Sigmoid colon (tissue), 4 donors: ENCODE results near the gene TPRA1.

Source experiments
- EP300 ChIP-seq, 4 donors: sonication (generic); formaldehyde crosslinking; IDR thresholded peaks; one replicate each; pipeline ENCODE4 v1.6.1; 2017; ENCODE audit warnings: antibody characterized with exemption in 4 of 4
- POLR2A ChIP-seq, 2 donors: fragments of 450-650 bp; IDR thresholded peaks; one replicate each; pipeline ENCODE4 v1.6.1; 2016; ENCODE audit warnings: antibody characterized with exemption in 2 of 2, mild to moderate bottlenecking in 2 of 2, moderate library complexity in 2 of 2
- POLR2AphosphoS5 ChIP-seq, 4 donors: sonication (generic); formaldehyde crosslinking; IDR thresholded peaks; one replicate each; pipeline ENCODE4 v1.6.1; 2017; ENCODE audit warnings: antibody characterized with exemption in 4 of 4
- TF ChIP-seq, protein P1 (sequence below), 4 experiments: fragments of 450-650 bp in 3 of 4; fragments of 200-600 bp in 1 of 4; IDR thresholded peaks; one replicate each; pipeline ENCODE4 v1.5.1; 2016 to 2019; ENCODE audit warnings: antibody characterized with exemption in 4 of 4, mild to moderate bottlenecking in 3 of 4, moderate library complexity in 2 of 4

DNA sequence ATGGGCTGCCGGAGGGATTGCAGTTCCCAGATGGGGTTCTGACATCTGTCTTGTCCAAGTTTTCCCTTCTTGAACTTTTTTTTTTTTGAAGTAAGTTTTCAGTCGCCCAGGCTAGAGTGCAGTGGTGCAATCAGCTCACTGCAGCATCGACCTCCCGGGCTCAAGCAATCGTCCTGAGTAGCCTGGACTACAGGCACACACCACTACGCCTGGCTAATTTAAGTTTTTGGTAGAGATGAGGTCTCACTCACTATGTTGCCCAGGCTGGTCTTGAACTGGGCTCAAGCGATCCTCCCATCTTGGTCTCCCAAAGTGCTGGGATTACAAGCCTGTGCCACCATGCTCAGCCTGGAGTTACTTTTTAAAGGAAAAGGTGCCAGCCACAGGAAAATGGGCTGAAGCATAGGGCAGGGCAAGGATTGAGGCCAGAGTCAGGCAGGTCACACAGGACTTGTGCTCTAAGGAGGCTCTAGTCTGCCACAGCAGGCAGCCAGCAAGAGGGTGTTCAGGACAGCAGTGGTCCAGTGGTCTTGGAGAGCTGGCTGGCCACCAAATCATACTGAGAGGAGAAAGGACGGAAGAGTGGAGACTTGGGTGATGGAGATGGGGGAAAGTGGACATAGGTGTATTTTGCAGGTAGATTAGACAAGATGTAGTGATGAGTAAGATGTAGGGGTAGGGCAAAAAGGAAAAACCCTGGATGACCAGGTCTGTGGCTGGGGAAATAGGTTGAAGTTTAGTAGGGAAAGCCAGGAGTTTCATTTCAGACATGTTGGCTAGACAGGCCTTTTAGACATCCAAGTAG is 32.4 kb upstream of the TPRA1 start:
- TF ChIP-seq, protein P1, sequence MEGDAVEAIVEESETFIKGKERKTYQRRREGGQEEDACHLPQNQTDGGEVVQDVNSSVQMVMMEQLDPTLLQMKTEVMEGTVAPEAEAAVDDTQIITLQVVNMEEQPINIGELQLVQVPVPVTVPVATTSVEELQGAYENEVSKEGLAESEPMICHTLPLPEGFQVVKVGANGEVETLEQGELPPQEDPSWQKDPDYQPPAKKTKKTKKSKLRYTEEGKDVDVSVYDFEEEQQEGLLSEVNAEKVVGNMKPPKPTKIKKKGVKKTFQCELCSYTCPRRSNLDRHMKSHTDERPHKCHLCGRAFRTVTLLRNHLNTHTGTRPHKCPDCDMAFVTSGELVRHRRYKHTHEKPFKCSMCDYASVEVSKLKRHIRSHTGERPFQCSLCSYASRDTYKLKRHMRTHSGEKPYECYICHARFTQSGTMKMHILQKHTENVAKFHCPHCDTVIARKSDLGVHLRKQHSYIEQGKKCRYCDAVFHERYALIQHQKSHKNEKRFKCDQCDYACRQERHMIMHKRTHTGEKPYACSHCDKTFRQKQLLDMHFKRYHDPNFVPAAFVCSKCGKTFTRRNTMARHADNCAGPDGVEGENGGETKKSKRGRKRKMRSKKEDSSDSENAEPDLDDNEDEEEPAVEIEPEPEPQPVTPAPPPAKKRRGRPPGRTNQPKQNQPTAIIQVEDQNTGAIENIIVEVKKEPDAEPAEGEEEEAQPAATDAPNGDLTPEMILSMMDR (IDR thresholded peaks at IDR 0.05): no peak
- TF ChIP-seq EP300 (IDR thresholded peaks at IDR 0.05) (no peak), POLR2A (IDR thresholded peaks at IDR 0.05) (no peak), POLR2AphosphoS5 (IDR thresholded peaks at IDR 0.05) (no peak)
